PC-3 (cell line): ENCODE results near the gene PRF1. TPM values are rescaled to one million over a fixed set of nuclear protein-coding genes. Genes with fewer than 3 reads are reported as not detected.

Experiments
- ATAC-seq: fragments of 200-7000 bp; cut with Tn5 transposase; 2 replicates; pipeline ENCODE4 v1.9.1; 2020; ENCODE audit warnings: mild to moderate bottlenecking, moderate library complexity
- BruUV-seq: library from RNA; stranded (reverse); fragments of 400-500 nt; replicated peaks from 2 replicates; lab custom pipeline; 2021; lab: Mats Ljungman, UMichigan
- CTCF ChIA-PET: fragments of 300-600 bp; sonication (Branson Sonifier 250); formaldehyde crosslinking; loops from one replicate; lab custom pipeline; 2022; ENCODE audit warnings: antibody characterized with exemption; lab: Charles Lee
- POLR2A ChIA-PET: fragments of 300-600 bp; sonication (Branson Sonifier 250); formaldehyde crosslinking; loops from one replicate; lab custom pipeline; 2022; ENCODE audit warnings: antibody characterized with exemption; ENCODE audit not compliant: unreplicated experiment; lab: Charles Lee
- DNase-seq: peaks from one replicate; pipeline ENCODE4 v3.0.0-alpha.2; 2015
- H2AFZ ChIP-seq: fragments of 300-600 bp; sonication (generic); 2 replicates; pipeline ENCODE4 v1.6.0; 2016; ENCODE audit warnings: antibody characterized with exemption, low read length
- H3F3A ChIP-seq: fragments of 300-600 bp; sonication (generic); one replicate; pipeline ENCODE4 v1.6.0; 2017; ENCODE audit warnings: antibody characterized with exemption, low read length, control low read depth, mild to moderate bottlenecking; ENCODE audit not compliant: unreplicated experiment
- H3K27ac ChIP-seq: fragments of 300-600 bp; sonication (generic); 2 replicates; pipeline ENCODE4 v1.5.1; 2016; ENCODE audit warnings: mild to moderate bottlenecking, low read length
- H3K27me3 ChIP-seq: fragments of 300-600 bp; sonication (generic); 2 replicates; pipeline ENCODE4 v1.6.1; 2016; ENCODE audit warnings: low read length, mixed read lengths
- H3K36me3 ChIP-seq: fragments of 300-600 bp; sonication (generic); 2 replicates; pipeline ENCODE4 v1.6.1; 2016; ENCODE audit warnings: low read depth, mixed run types, low read length, mixed read lengths
- H3K4me1 ChIP-seq: fragments of 300-600 bp; sonication (generic); 2 replicates; pipeline ENCODE4 v1.5.1; 2016; ENCODE audit warnings: low read length; ENCODE audit not compliant: insufficient read depth
- H3K4me2 ChIP-seq: fragments of 300-600 bp; sonication (generic); 2 replicates; pipeline ENCODE4 v1.6.0; 2016; ENCODE audit warnings: low read length
- H3K4me3 ChIP-seq: fragments of 300-600 bp; sonication (generic); 2 replicates; pipeline ENCODE4 v1.5.1; 2016; ENCODE audit warnings: mild to moderate bottlenecking, low read length, mixed read lengths
- H3K79me2 ChIP-seq: fragments of 300-600 bp; sonication (generic); 2 replicates; pipeline ENCODE4 v1.6.1; 2017; ENCODE audit warnings: low read length, mixed read lengths
- H3K9ac ChIP-seq: fragments of 300-600 bp; sonication (generic); 2 replicates; pipeline ENCODE4 v1.6.0; 2016; ENCODE audit warnings: mild to moderate bottlenecking, low read length
- H3K9me2 ChIP-seq: fragments of 300-600 bp; sonication (generic); replicated peaks from 2 replicates; pipeline ENCODE4 v1.6.1; 2016; ENCODE audit warnings: mixed run types, low read length, mixed read lengths
- H3K9me3 ChIP-seq: fragments of 300-600 bp; sonication (generic); 2 replicates; pipeline ENCODE4 v1.6.1; 2016; ENCODE audit warnings: low read length, mixed read lengths
- H4K20me1 ChIP-seq: fragments of 300-600 bp; sonication (generic); 2 replicates; pipeline ENCODE4 v1.6.1; 2016; ENCODE audit warnings: low read length, mixed read lengths
- CTCF ChIP-seq: fragments of 300-600 bp; sonication (generic); conservative IDR thresholded peaks from 2 replicates; pipeline ENCODE4 v1.5.1; 2017; ENCODE audit warnings: antibody characterized with exemption, low read depth, mild to moderate bottlenecking, low read length
- EZH2 ChIP-seq: fragments of 300-600 bp; sonication (generic); IDR thresholded peaks from one replicate; pipeline ENCODE4 v1.6.1; 2017; ENCODE audit warnings: antibody characterized with exemption, mild to moderate bottlenecking, low read length; ENCODE audit not compliant: unreplicated experiment
- EZH2phosphoT487 ChIP-seq: fragments of 300-600 bp; sonication (generic); IDR thresholded peaks from 2 replicates; pipeline ENCODE4 v1.6.1; 2018; ENCODE audit warnings: mild to moderate bottlenecking, antibody characterized with exemption, low read length, borderline replicate concordance
- intact Hi-C: fragments of 100-400 bp; cut with micrococcal nuclease; formaldehyde crosslinking; loops from 2 replicates; pipeline ENCODE4 v1.9.0; 2023
- total RNA-seq: library from RNA; depleted of rRNA; stranded (reverse); fragments of >200 nt; gene quantifications from 2 replicates; pipeline ENCODE4 v1.2.3, GENCODE V29; 2014

PRF1 gene
- total RNA-seq, 1 experiment from 2014 or later, result not detected

GRCh38 chr10:70613941-70614340 is 11.4 kb upstream of the PRF1 start:
- ChIA-PET CTCF (no interaction called here), POLR2A (no interaction called here)
- Histone ChIP-seq H2AFZ (no peak overlapping the region), H3K27ac (no peak overlapping the region), H3K36me3 (no peaks in the 10 kb centered on the region), H3F3A (no peaks in the 10 kb centered on the region), H4K20me1 (no peaks in the 10 kb centered on the region), H3K4me1 (peaks cover 36% of the 10 kb centered on the region), H3K4me3 (no peak overlapping the region), H3K79me2 (no peaks in the 10 kb centered on the region), H3K9ac (no peak overlapping the region), H3K27me3 (no peaks in the 10 kb centered on the region), H3K9me3 (no peaks in the 10 kb centered on the region), H3K9me2 (no peaks in the 10 kb centered on the region), H3K4me2 (no peak overlapping the region)
- intact Hi-C loops, result no loop called here
- no TSS peak for BruUV-seq
- TF ChIP-seq CTCF, result no peak
- TF ChIP-seq EZH2phosphoT487, result no peak
- no peak for ATAC-seq
- no peak for DNase-seq

DNA sequence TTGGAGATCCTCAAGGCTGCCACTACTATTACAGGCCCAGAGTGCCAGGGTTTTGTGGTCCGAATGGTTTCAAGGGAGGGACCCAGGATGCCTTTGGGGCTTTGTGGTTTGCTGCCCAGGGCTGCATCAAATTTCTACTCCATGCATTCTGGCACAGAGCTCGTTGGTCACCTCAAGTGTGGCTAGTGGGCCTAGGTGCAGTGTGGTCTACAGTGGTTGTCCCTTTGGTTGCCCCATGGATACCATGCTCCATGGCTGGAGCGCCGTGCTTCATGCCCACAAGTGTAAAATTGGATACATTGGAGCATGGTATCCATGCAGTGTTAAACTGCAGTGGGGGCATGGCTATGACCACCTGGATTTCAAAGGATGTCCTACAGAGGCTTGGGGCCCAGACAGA is 5.4 kb upstream of the PRF1 start:
- Histone ChIP-seq H3K79me2 (no peaks in the 10 kb centered on the region), H3K4me2 (no peak overlapping the region), H3K4me1 (no peaks in the 10 kb centered on the region), H4K20me1 (no peaks in the 10 kb centered on the region), H3K9ac (no peak overlapping the region), H2AFZ (no peak overlapping the region), H3K27ac (no peak overlapping the region), H3K9me2 (peaks cover 3% of the 10 kb centered on the region; the same call in 1 of the 2 replicates), H3F3A (no peaks in the 10 kb centered on the region), H3K4me3 (no peak overlapping the region), H3K9me3 (no peaks in the 10 kb centered on the region), H3K27me3 (no peaks in the 10 kb centered on the region), H3K36me3 (no peaks in the 10 kb centered on the region)
- BruUV-seq, result no TSS peak
- ChIA-PET CTCF (no interaction called here), POLR2A (no interaction called here)
- ATAC-seq (no peak), DNase-seq (no peak)
- TF ChIP-seq CTCF, result no peak
- TF ChIP-seq EZH2, result no peak
- TF ChIP-seq EZH2phosphoT487, result no peak
- intact Hi-C loops, result no loop called here

GRCh38 chr10:70605161-70605560 is 2.6 kb upstream of the PRF1 start:
- Histone ChIP-seq H3K9me3 (no peaks in the 10 kb centered on the region), H3F3A (no peaks in the 10 kb centered on the region), H3K27me3 (no peaks in the 10 kb centered on the region), H3K4me3 (no peak overlapping the region), H3K9ac (no peak overlapping the region), H3K79me2 (no peaks in the 10 kb centered on the region), H2AFZ (no peak overlapping the region), H3K27ac (no peak overlapping the region), H3K36me3 (no peaks in the 10 kb centered on the region), H4K20me1 (no peaks in the 10 kb centered on the region), H3K4me1 (no peaks in the 10 kb centered on the region), H3K9me2 (peaks cover 3% of the 10 kb centered on the region; the same call in 1 of the 2 replicates), H3K4me2 (no peak overlapping the region)
- BruUV-seq, result no TSS peak
- CTCF ChIA-PET, result no interaction called here
- TF ChIP-seq EZH2phosphoT487, result no peak
- no peak for TF ChIP-seq EZH2
- TF ChIP-seq CTCF, result no peak
- DNase-seq (no peak), ATAC-seq (no peak)
- POLR2A ChIA-PET, result no interaction called here
- intact Hi-C loops, result no loop called here
